Retina (tissue), 1 donor: ENCODE results near the gene PIGN.
"Not testable (repeated sequence)": the region's sequence is repeated elsewhere in the genome, so short reads cannot be mapped to it uniquely, and the experiment has no call there.

Source experiments
- DNase-seq: peaks from one replicate; pipeline ENCODE4 v3.0.0-alpha.2; 2016

PIGN gene

GRCh38 chr18:62179213-62179612 is 7.6 kb downstream of the PIGN start:
- no peak for DNase-seq

DNA sequence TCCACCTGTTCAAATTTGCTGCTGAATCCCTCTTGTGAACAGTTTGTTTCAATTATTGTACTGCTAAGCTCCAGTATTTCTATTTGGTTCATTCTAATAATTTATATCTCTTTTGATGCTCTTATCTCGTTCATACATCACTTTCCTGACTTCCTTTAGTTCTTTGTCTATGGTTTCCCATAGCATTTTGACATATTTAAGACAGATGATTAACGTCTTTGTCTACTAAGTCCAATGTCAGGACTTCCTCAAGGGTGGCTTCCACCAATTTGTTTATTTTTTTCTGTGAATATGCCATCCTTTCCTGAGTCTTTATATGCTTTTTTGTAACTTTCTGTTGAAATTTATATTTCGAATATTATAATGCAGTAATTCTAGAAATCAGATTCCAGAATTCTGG is 9.6 kb downstream of the PIGN start:
- DNase-seq = no peak

- no peak for DNase-seq
These were observed 11.3 kb downstream of the PIGN start for GRCh38 chr18:62175521-62175920.

DNA sequence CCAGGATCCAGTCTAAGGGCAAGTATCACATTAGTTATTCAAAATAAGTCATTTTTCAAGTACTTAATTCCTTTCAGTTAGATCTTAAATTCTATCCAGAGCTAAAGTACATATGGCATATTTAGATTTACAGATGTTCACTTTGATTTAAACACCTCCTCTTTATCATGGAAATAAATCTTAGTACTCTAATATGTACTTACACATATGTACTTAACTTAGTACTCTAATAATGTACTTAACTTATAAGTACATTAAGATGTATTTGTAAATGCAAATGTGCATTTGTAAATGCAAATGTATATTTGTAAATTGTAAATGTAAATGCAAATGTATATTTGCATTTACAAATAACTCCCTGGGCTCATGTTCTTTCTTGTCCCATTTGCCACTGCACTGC is 14.6 kb downstream of the PIGN start:
- no peak for DNase-seq

DNA sequence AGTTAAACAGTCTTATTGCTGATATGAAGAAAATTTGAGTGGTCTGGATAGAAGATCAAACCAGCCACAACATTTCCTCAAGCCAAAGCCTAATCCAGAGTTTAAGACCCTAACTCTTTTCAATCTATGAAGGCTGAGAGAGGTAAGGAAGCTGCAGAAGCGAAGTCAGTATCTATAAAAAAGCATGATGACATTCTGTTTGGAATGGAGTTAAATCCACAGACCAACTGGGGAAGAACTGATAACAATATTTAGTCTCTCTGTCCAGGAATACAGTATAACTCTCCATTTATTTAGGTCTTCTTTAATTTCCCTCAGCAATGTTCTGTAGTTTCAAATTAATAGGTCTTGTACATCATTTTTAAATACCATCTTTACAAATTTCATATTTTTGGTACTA is 16.0 kb downstream of the PIGN start:
- no peak for DNase-seq

DNA sequence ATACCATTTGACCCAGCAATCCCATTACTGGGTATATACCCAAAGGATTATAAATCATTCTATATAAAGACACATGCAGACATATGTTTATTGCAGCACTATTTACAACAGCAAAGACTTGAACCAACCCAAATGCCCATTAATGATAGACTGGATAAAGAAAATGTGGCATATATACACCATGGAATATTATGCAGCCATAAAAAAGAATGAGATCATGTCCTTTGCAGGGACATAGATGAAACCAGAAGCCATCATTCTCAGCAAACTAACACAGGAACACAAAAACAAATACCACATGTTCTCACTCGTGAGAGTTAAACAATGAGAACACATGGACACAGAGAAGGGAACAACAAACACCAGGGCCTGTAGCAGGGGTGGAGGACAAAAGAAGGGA is 20.3 kb downstream of the PIGN start:
- DNase-seq = not testable (repeated sequence)

- DNase-seq = no peak
These were observed 21.3 kb downstream of the PIGN start for GRCh38 chr18:62165583-62165982.

DNA sequence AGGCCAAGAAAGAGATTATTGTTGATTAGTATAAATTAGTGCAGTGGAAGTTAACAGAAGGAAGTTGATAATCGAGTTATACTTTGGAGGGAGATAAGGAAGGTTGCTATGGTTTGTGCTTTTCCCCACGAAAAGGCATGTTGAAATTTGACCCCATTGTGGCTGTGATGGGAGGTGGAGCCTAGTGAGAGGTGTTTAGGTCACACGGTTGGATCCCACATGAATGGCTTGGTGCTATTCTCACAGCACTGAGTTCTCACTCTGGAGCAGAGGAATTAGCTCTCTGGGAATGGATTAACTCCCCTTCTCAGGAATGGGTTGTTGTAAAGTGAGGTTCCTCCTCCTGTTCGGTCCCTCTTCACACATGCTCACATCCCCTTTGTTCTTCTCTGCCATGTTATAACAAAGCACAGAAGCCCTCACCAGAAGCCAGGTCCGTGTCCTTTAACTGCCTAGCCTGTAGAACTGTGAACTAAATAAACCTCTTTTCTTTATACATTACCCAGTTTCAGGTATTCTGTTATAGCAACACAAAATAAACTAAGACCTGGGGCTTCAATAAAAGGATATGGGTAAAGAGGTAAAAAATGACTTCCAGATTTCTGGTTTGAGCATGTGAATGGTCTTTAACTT is 21.9 kb downstream of the PIGN start:
- no peak for DNase-seq

GRCh38 chr18:62164310-62164709 is 22.5 kb downstream of the PIGN start:
- no peak for DNase-seq

DNA sequence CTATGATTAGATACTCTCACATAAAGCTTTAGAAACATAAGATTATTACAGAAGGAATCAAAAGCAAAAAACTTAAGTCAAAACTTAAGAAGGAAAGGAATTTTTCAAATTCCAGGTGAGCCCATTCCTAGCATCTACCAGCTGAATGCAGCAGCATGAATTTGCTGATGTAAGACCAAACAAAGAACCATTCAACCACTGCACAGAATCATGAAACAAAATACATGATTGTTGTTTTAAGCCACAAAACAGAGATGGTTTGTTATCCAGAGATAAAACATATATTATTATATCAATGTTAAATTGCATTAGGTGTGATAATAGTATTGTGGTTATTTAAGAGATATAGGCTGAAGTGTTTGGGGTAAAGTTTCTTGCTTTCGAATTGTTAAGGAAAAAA is 29.0 kb downstream of the PIGN start:
- no peak for DNase-seq

DNA sequence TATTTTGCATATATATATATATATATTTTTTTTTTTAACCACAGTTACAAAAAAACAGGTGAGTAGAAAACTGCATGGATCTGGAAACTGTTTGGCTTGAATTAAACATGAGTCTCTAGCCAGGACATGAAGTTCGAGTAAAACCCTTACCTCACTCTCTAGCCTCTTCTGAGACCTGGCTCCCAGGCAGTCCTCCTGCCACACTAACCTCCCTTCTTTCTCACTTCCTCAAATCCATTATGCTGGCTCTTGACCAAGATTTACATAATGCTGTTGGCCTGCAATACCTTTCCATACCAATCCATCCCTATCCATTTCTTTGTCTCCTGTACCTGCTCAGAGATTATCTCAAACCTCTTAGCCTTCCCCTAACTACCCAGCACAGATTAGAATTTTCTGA is 34.0 kb downstream of the PIGN start:
- no peak for DNase-seq

- no peak for DNase-seq
These were observed 35.6 kb downstream of the PIGN start for GRCh38 chr18:62151068-62151771.

- no peak for DNase-seq
These were observed 42.5 kb downstream of the PIGN start for GRCh38 chr18:62144338-62144737.

- no peak for DNase-seq
These were observed 46.6 kb downstream of the PIGN start for GRCh38 chr18:62140259-62140658.

- DNase-seq = no peak
These were observed 48.2 kb downstream of the PIGN start for GRCh38 chr18:62138461-62139235.

GRCh38 chr18:62131301-62131909 is 55.5 kb downstream of the PIGN start:
- peak; percentile 57 for DNase-seq

GRCh38 chr18:62128157-62128556 is 58.7 kb downstream of the PIGN start:
- DNase-seq = no peak

- DNase-seq = no peak
These were observed 60.1 kb downstream of the PIGN start for GRCh38 chr18:62126737-62127136.

DNA sequence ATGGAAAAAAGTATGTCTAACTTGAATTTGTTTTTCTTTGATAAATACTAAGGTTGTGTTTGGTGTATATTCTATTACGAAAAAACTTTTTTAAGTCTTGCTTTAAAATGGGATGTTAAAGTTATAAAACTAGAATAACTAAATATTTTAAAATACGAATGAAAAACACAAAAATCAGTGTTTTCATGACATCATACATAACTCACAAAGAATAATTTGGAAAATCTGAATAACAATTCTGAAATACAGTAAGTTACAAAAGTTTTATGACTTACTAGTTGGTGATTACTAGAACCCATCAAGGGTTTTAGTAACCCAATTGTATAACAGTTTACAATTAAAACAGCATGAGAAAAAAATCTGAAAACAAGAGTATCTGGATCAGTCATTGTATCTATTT is 61.2 kb downstream of the PIGN start:
- no peak for DNase-seq

- no peak for DNase-seq
These were observed 64.5 kb downstream of the PIGN start for GRCh38 chr18:62122330-62122729.

DNA sequence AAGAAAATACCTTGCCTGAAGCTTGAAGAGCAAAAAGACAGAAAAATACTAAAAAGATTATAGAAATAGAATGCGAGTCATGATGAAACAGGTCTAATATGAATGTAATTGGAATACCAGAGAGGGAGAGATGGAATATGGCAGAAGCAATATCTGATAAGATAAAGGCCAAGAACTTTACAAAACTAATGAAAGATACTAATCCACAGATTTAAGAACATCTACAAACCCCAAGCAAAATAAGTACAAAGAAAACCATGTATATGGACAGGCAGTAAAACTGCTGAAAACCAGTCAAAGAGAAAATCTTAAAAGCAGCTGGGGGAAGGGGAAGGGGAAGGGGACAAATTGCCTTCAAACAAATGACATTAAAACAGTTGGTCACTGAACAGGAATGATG is 67.0 kb downstream of the PIGN start:
- no peak for DNase-seq

DNA sequence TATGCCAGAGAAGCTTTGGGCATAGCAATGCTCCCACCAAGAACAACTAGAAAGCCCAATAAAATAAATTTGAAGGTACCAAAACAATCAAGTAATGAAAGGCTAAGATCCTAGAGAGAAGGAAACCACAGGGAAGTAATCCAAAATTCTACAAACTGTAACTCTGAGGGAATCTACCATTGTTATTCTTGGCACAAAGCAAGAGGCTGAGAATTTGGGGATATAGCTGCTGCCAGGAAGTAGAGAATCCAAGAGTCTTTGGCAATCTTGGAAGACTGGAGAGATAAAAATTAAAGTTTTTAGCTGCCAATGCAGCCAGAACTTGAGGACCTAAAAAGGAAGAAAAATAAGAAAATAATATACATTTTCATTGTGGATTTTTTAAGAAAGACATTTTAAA is 68.5 kb downstream of the PIGN start:
- DNase-seq = no peak

GRCh38 chr18:62109676-62110075 is 77.2 kb downstream of the PIGN start:
- no peak for DNase-seq

GRCh38 chr18:62107881-62108280 is 79.0 kb downstream of the PIGN start:
- no peak for DNase-seq
